Psoas muscle (tissue), 8 donors: Measurements from ENCODE around the gene MDH1. TPM values are rescaled to one million over a fixed set of nuclear protein-coding genes. Genes with fewer than 3 reads are reported as not detected.

Experiments
- ATAC-seq, 4 donors: fragments of 200-7000 bp; cut with Tn5 transposase; one replicate each; pipeline ENCODE4 v1.9.1; 2020; ENCODE audit warnings: moderate library complexity in 3 of 4, mild to moderate bottlenecking in 2 of 4
- DNase-seq, 2 donors: peaks; one replicate each; pipeline ENCODE4 v3.0.0-alpha.2; 2020
- H3K27ac ChIP-seq: fragments of 200-600 bp; one replicate; pipeline ENCODE4 v1.8.0; 2022
- H3K27me3 ChIP-seq, 3 donors: fragments of 200-600 bp in 1 of 3; one replicate each; pipeline versions ENCODE4 v1.6.1 to v1.8.0; 2013 to 2022; ENCODE audit warnings: low read length in 2 of 3, mild to moderate bottlenecking in 2 of 3, moderate library complexity in 1 of 3; ENCODE audit not compliant: insufficient read depth in 3 of 3
- H3K36me3 ChIP-seq, 2 donors: fragments of 200-600 bp in 1 of 2; one replicate each; pipeline versions ENCODE4 v1.6.1 to v1.8.0; 2013 to 2022; ENCODE audit warnings: low read depth in 1 of 2, mild to moderate bottlenecking in 1 of 2, moderate library complexity in 1 of 2; ENCODE audit not compliant: insufficient read depth in 1 of 2
- H3K4me1 ChIP-seq: fragments of 200-600 bp; one replicate; pipeline ENCODE4 v1.8.0; 2022
- H3K4me3 ChIP-seq: fragments of 200-600 bp; one replicate; pipeline ENCODE4 v1.8.0; 2022; ENCODE audit warnings: mild to moderate bottlenecking
- H3K9me3 ChIP-seq: fragments of 200-600 bp; one replicate; pipeline ENCODE4 v1.8.0; 2022
- WGBS, 3 donors: extraction: QIAGEN DNeasy Blood & Tissue Kit; methylation state at CpG; one replicate each; pipeline versions ENCODE4 v1.1.6 to v1.1.7; 2013; 5-methylcytosine and 5-hydroxymethylcytosine counted together
- intact Hi-C, 2 donors: fragments of 100-400 bp; cut with DNase I; formaldehyde crosslinking; loops; one replicate each; pipeline versions ENCODE4 v1.11.0 to v1.14.2; 2022
- polyA plus RNA-seq, 3 donors: library from polyadenylated mRNA; stranded (reverse); fragments of 200-250 nt; gene quantifications; one replicate each; pipeline ENCODE4 v1.2.3, GENCODE V29; 2013
- total RNA-seq, 4 donors: library from RNA; stranded (reverse); fragmentation: NEBNext Ultra II Directional in 2 of 4; extraction: Animal tissue kit (Norgen Biotek cat#: 25700) in 2 of 4; gene quantifications; one replicate each; pipeline versions ENCODE4 v1.2.1 to v1.2.4, GENCODE V29; 2021 to 2023
- TF ChIP-seq, protein P1 (sequence below): fragments of 200-600 bp; IDR thresholded peaks from one replicate; pipeline ENCODE4 v1.8.0; 2022; ENCODE audit warnings: antibody characterized with exemption
- donor health status: healthy with polysubstance abuse.
- donor health status: DM: no; HTN: no; CAD: no; lungs with moderate emphysema.
- donor health status: Bipolar disorder and iron deficiency.
- donor health status: healthy.
- donor health status: DM: yes; HTN: yes; CAD: no.
- donor health status: DM: no; HTN: no; CAD: no.
- donor health status: DM: no; HTN: no; CAD: no.
- donor health status: DM: yes; HTN: yes; CAD: no.

The MDH1 gene
- total and polyA plus RNA-seq, 7 donors: 185 to 564 (median 386) TPM

DNA sequence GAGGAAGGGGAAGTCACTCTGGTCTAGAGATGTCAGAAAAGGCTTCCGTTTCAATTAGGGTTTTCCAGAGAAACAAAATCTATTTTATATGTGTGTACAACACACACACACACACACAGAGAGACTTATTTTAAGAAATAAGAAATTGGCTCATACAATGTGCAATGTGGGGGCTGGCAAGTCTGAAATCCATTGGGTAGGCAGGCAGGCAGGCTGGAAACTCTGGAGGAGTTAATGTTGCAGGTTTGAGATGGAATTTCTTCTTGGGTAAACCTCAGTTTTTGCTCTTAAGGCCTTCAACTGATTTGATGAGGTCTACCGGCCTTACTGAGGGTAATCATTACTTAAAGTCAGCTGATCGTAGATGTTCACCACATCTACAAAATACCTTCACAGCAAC is 62.6 kb downstream of the MDH1 start:
- ATAC-seq: no peak
- Histone ChIP-seq H3K4me3 (no peak overlapping the region), H3K9me3 (no peaks in the 10 kb centered on the region), H3K4me1 (no peaks in the 10 kb centered on the region), H3K27ac (no peak overlapping the region), H3K36me3 (no peaks in the 10 kb centered on the region), H3K27me3 (no peaks in the 10 kb centered on the region)
- TF ChIP-seq, protein P1, sequence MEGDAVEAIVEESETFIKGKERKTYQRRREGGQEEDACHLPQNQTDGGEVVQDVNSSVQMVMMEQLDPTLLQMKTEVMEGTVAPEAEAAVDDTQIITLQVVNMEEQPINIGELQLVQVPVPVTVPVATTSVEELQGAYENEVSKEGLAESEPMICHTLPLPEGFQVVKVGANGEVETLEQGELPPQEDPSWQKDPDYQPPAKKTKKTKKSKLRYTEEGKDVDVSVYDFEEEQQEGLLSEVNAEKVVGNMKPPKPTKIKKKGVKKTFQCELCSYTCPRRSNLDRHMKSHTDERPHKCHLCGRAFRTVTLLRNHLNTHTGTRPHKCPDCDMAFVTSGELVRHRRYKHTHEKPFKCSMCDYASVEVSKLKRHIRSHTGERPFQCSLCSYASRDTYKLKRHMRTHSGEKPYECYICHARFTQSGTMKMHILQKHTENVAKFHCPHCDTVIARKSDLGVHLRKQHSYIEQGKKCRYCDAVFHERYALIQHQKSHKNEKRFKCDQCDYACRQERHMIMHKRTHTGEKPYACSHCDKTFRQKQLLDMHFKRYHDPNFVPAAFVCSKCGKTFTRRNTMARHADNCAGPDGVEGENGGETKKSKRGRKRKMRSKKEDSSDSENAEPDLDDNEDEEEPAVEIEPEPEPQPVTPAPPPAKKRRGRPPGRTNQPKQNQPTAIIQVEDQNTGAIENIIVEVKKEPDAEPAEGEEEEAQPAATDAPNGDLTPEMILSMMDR: no peak
- 88 to 91% (median 91%) methylated on average over 3 of the region's 3 CpGs for WGBS, 3 donors
- no peak for DNase-seq
- intact Hi-C loops: no loop called here

DNA sequence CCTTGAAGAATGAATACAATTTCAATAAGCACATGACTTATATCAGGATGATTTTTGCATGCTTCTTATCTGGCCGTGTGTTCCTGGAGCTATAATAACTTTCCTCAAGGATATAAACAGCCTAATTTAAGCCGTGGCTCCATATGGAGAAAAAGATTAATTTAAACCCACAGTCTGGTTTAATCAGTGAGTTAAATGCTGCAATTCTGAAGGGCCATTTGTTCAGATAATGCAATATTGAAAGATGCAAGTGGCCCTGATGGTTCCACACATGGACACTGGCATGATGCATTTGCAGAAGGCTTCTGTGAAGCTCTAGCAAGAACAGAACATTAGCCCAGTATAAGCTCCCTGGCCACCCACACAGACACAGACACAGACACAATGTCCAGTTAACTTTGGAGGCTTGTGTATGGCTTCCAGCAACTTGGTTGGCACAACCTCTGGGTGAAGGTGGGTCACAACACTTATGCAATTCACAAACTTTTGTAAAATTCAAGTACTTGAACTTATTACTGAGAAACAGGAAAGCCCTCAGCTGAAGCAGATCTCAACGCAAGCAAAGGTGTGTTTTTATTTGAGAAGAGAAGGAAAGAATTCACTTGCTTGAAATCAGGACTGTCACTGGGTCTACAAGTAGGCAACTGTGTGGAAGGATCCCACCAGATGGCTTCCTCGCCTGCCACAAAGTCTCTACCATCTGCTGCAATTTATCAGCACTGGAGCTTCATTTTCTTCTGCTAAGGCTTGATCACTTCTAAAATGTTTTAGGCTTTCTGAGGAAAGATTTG is 63.3 kb downstream of the MDH1 start:
- intact Hi-C loops: no loop called here

DNA sequence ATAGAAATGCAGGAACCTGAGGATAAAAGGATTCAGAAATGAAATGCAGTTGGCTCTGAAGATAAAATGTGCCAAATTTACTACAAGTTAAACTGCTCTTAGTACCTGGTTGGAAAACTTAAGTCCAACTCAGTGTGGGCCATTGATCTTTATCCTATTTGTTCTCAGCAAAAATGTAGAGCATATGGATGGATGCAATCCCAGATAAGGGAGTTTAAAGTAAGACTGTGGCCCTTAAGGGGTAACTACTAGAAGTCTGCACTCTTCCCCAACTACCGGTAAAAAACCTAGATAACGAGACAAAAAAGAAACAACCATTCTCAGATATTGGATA is 63.9 kb downstream of the MDH1 start:
- ATAC-seq (no peak), DNase-seq (no peak)
- no peak overlapping the region for H3K4me3 ChIP-seq
- H3K4me1 ChIP-seq: no peaks in the 10 kb centered on the region
- TF ChIP-seq, protein P1: no peak
- H3K9me3 ChIP-seq: no peaks in the 10 kb centered on the region
- H3K27ac ChIP-seq: no peak overlapping the region
- intact Hi-C loops: no loop called here
- H3K36me3 ChIP-seq: no peaks in the 10 kb centered on the region
- 84 to 91% (median 86%) methylated on average over 2 of the region's 2 CpGs for WGBS, 3 donors
- no peaks in the 10 kb centered on the region for H3K27me3 ChIP-seq

More for the DNA sequence above, 63.3 kb downstream of the MDH1 start:
- Histone ChIP-seq H3K36me3 (no peaks in the 10 kb centered on the region), H3K27ac (no peak overlapping the region), H3K4me3 (no peak overlapping the region), H3K4me1 (no peaks in the 10 kb centered on the region), H3K9me3 (no peaks in the 10 kb centered on the region), H3K27me3 (no peaks in the 10 kb centered on the region)
- ATAC-seq (no peak), DNase-seq (no peak)
- 81 to 89% (median 82%) methylated on average over 4 of the region's 4 CpGs for WGBS, 3 donors
- TF ChIP-seq, protein P1: no peak

DNA sequence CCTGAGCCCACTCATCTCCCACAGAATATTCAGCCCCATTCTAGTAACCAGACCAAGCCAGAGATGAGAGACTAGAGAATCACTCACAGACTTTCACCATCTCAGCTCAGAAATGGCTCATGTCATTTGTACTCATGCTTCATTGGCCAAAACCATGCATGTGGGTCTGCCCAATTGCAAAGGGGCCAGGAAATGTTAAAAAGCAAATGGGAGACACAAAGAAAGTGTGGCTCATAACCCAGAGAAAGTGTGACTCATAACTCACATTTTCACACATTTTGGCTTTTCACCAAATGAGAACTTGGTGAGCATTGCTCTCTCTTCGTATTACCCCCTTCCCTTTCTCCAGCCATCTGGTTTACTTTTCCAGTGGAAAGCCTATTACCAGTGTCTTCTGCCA is 66.2 kb downstream of the MDH1 start:
- Histone ChIP-seq H3K9me3 (no peaks in the 10 kb centered on the region), H3K4me1 (no peaks in the 10 kb centered on the region), H3K27ac (no peak overlapping the region), H3K36me3 (no peaks in the 10 kb centered on the region), H3K27me3 (no peaks in the 10 kb centered on the region), H3K4me3 (no peak overlapping the region)
- DNase-seq (no peak), ATAC-seq (no peak)
- intact Hi-C loops: no loop called here
- TF ChIP-seq, protein P1: no peak
- WGBS, 3 donors: 67 to 84% (median 74%) methylated on average over 1 of the region's 1 CpG

Other genes with a start within 250 kb of the MDH1 start
- gene WDPCP, start 486 bp upstream of the MDH1 start, total RNA-seq: 10 to 100 TPM in 2 of 4 donors, 1 to 10 TPM in 2; 4.4 to 17.2 (median 11.5) TPM
- gene WDPCP, start 486 bp upstream of the MDH1 start, polyA plus RNA-seq: 1 to 10 TPM; 1.7 to 4.0 (median 2.8) TPM